GM19455 (cell line): ENCODE results near the gene ZSWIM6.

Experiments used
- ATAC-seq: cut with Tn5 transposase; IDR thresholded peaks from one replicate; pipeline ENCODE4 v1.9.1; 2021; ENCODE audit not compliant: unreplicated experiment

Gene ZSWIM6

GRCh38 chr5:61306531-61307131 is 25.4 kb upstream of the ZSWIM6 start:
- ATAC-seq = peak; percentile 84

GRCh38 chr5:61307191-61307590 is 24.9 kb upstream of the ZSWIM6 start:
- ATAC-seq = no peak

GRCh38 chr5:61307611-61308010 is 24.4 kb upstream of the ZSWIM6 start:
- ATAC-seq = no peak

- no peak for ATAC-seq
These were observed 23.3 kb upstream of the ZSWIM6 start for GRCh38 chr5:61308712-61309111.

- ATAC-seq = no peak
These were observed 22.9 kb upstream of the ZSWIM6 start for GRCh38 chr5:61309115-61309514.

- no peak for ATAC-seq
These were observed 20.9 kb upstream of the ZSWIM6 start for GRCh38 chr5:61311056-61311610.

- no peak for ATAC-seq
These were observed 19.9 kb upstream of the ZSWIM6 start for GRCh38 chr5:61311836-61312808.

- ATAC-seq = no peak
These were observed 17.9 kb upstream of the ZSWIM6 start for GRCh38 chr5:61313960-61314681.

- ATAC-seq = no peak
These were observed 13.7 kb upstream of the ZSWIM6 start for GRCh38 chr5:61318376-61318775.

- peak; percentile 99 for ATAC-seq
These were observed 12.5 kb upstream of the ZSWIM6 start for GRCh38 chr5:61319388-61320146.

GRCh38 chr5:61320860-61321259 is 11.2 kb upstream of the ZSWIM6 start:
- no peak for ATAC-seq

GRCh38 chr5:61321669-61322068 is 10.4 kb upstream of the ZSWIM6 start:
- ATAC-seq = no peak

- no peak for ATAC-seq
These were observed 9.0 kb upstream of the ZSWIM6 start for GRCh38 chr5:61322738-61323725.

- peak; percentile 27 for ATAC-seq
These were observed 4.0 kb upstream of the ZSWIM6 start for GRCh38 chr5:61327760-61328753.

GRCh38 chr5:61328791-61329549 is 3.1 kb upstream of the ZSWIM6 start:
- no peak for ATAC-seq

- ATAC-seq = no peak
These were observed 2.4 kb upstream of the ZSWIM6 start for GRCh38 chr5:61329550-61330128.

- ATAC-seq = peak; percentile 4
These were observed 1.7 kb upstream of the ZSWIM6 start for GRCh38 chr5:61330341-61330844.
